H1 (cell line): ENCODE results near the gene CXCL11.

ENCODE experiments used
- GTF2F1 ChIP-seq: IDR thresholded peaks from 2 replicates; pipeline ENCODE4 v1.6.1; 2012; ENCODE audit warnings: low read depth, low read length, improper control_type of control experiment, borderline replicate concordance
- JUND ChIP-seq: IDR thresholded peaks from 2 replicates; pipeline ENCODE4 v1.6.1; 2011; ENCODE audit warnings: mild to moderate bottlenecking, improper control_type of control experiment, low read length
- POLR2A ChIP-seq, 2 experiments: IDR thresholded peaks; 1 replicate in 1 of 2; 2 replicates in 1 of 2; pipeline ENCODE4 v1.6.1; 2011; ENCODE audit warnings: low read depth in 2 of 2, low read length in 2 of 2, mild to moderate bottlenecking in 2 of 2; ENCODE audit errors: control extremely low read depth in 1 of 2
- POLR2AphosphoS5 ChIP-seq: IDR thresholded peaks from 2 replicates; pipeline ENCODE4 v1.6.1; 2011; ENCODE audit warnings: low read depth, low read length
- RAD21 ChIP-seq, 2 experiments: IDR thresholded peaks in 1 of 2; conservative IDR thresholded peaks in 1 of 2; 2 replicates each; pipeline ENCODE4 v1.6.1; 2011; ENCODE audit warnings: low read depth in 2 of 2, low read length in 2 of 2, improper control_type of control experiment in 1 of 2, inconsistent platforms in 1 of 2, mild to moderate bottlenecking in 1 of 2, moderate library complexity in 1 of 2
- SIN3A ChIP-seq, 2 experiments: IDR thresholded peaks in 1 of 2; conservative IDR thresholded peaks in 1 of 2; 2 replicates each; pipeline ENCODE4 v1.6.1; 2011 to 2012; ENCODE audit warnings: low read length in 2 of 2, improper control_type of control experiment in 1 of 2, low read depth in 1 of 2, mild to moderate bottlenecking in 1 of 2
- SP1 ChIP-seq: IDR thresholded peaks from 2 replicates; pipeline ENCODE4 v1.6.1; 2011; ENCODE audit warnings: low read depth, low read length
- TAF1 ChIP-seq: IDR thresholded peaks from 2 replicates; pipeline ENCODE4 v1.6.1; 2011; ENCODE audit warnings: mild to moderate bottlenecking, low read depth, low read length
- YY1 ChIP-seq: IDR thresholded peaks from 2 replicates; pipeline ENCODE4 v1.6.1; 2011; ENCODE audit warnings: low read depth, mild to moderate bottlenecking, low read length
- ZNF274 ChIP-seq: IDR thresholded peaks from 2 replicates; pipeline ENCODE4 v1.7.0; 2012; ENCODE audit warnings: low read length, borderline replicate concordance; ENCODE audit errors: extremely low read depth
- TF ChIP-seq, protein P1 (sequence below), 3 experiments: IDR thresholded peaks; 1 replicate in 2 of 3; 2 replicates in 1 of 3; pipeline versions ENCODE4 v1.5.1 to v1.6.1; 2011; ENCODE audit warnings: low read length in 3 of 3, mild to moderate bottlenecking in 3 of 3, inconsistent platforms in 2 of 3, low read depth in 1 of 3, moderate library complexity in 1 of 3; ENCODE audit not compliant: insufficient read depth in 1 of 3; ENCODE audit errors: control extremely low read depth in 1 of 3

DNA sequence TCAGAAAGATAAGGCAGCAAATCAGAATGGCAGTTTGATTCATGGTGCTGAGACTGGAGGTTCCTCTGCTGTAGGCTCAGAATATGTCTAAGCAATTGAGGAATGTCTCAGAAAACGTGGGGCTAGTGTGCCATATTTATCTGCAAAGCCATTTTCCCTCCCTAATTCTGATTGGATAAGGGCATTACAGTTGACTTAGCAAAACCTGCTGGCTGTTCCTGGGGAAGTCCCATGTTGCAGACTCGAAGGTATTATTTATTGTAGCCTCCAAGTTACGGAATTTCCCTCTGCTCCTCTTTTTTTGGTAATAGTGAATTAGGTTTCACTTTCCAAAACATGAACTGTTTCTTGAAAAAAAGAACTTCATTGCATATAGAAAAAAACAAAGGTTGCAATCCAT, 12.5 kb downstream of the CXCL11 start, which contains the start of gene CXCL10:
- TF ChIP-seq GTF2F1 (no peak), ZNF274 (no peak), YY1 (no peak), SIN3A (conservative IDR thresholded peaks at IDR 0.05 in 1 of 2, IDR thresholded peaks at IDR 0.05 in 1 of 2; ENCODE audit: low read depth in 1 of 2, low read length in 2 of 2) (no peak), JUND (no peak), TAF1 (no peak), RAD21 (IDR thresholded peaks at IDR 0.05 in 1 of 2, conservative IDR thresholded peaks at IDR 0.05 in 1 of 2; ENCODE audit: low read depth in 2 of 2, low read length in 2 of 2) (no peak), POLR2AphosphoS5 (no peak), POLR2A (IDR thresholded peaks at IDR 0.05; ENCODE audit: control extremely low read depth in 1 of 2, low read depth in 2 of 2, low read length in 2 of 2) (no peak), SP1 (no peak)
- TF ChIP-seq, protein P1, sequence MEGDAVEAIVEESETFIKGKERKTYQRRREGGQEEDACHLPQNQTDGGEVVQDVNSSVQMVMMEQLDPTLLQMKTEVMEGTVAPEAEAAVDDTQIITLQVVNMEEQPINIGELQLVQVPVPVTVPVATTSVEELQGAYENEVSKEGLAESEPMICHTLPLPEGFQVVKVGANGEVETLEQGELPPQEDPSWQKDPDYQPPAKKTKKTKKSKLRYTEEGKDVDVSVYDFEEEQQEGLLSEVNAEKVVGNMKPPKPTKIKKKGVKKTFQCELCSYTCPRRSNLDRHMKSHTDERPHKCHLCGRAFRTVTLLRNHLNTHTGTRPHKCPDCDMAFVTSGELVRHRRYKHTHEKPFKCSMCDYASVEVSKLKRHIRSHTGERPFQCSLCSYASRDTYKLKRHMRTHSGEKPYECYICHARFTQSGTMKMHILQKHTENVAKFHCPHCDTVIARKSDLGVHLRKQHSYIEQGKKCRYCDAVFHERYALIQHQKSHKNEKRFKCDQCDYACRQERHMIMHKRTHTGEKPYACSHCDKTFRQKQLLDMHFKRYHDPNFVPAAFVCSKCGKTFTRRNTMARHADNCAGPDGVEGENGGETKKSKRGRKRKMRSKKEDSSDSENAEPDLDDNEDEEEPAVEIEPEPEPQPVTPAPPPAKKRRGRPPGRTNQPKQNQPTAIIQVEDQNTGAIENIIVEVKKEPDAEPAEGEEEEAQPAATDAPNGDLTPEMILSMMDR (IDR thresholded peaks at IDR 0.05; ENCODE audit: control extremely low read depth in 1 of 3, insufficient read depth in 1 of 3, low read depth in 1 of 3, low read length in 3 of 3), result no peak
